A549 (cell line): ENCODE measurements around the gene GNRH2.

Source experiments
- CTCF ChIP-seq: fragments of >200 bp; sonication (Bioruptor Twin); formaldehyde crosslinking; IDR thresholded peaks from 3 replicates; pipeline ENCODE4 v1.5.1; 2016
- EP300 ChIP-seq, 2 experiments: fragments of >200 bp; sonication (Bioruptor Twin); formaldehyde crosslinking; IDR thresholded peaks; 2 replicates in 1 of 2; 3 replicates in 1 of 2; pipeline ENCODE4 v1.6.1; 2016 to 2017
- MAX ChIP-seq: IDR thresholded peaks from 2 replicates; pipeline ENCODE4 v1.6.1; 2012
- POLR2A ChIP-seq: IDR thresholded peaks from 2 replicates; pipeline ENCODE4 v1.6.1; 2012; ENCODE audit warnings: mild to moderate bottlenecking, low read length
- RAD21 ChIP-seq, 2 experiments: fragments of >200 bp in 1 of 2; sonication (Bioruptor Twin) in 1 of 2; formaldehyde crosslinking in 1 of 2; IDR thresholded peaks in 1 of 2; conservative IDR thresholded peaks in 1 of 2; 2 replicates in 1 of 2; 3 replicates in 1 of 2; pipeline ENCODE4 v1.6.1; 2012 to 2018; ENCODE audit warnings: inconsistent platforms in 1 of 2

GRCh38 chr20:3084986-3085360 is 41.6 kb downstream of the GNRH2 start:
- TF ChIP-seq POLR2A (no peak), MAX (no peak), CTCF (no peak), EP300 (IDR thresholded peaks at IDR 0.05) (no peak), RAD21 (conservative IDR thresholded peaks at IDR 0.05 in 1 of 2, IDR thresholded peaks at IDR 0.05 in 1 of 2) (no peak)
